H9 (cell line): Measurements from ENCODE around the gene TMCC1. TPM values are rescaled to one million over a fixed set of nuclear protein-coding genes. Genes with fewer than 3 reads are reported as not detected.

ENCODE experiments used
- DNase-seq: peaks from one replicate; pipeline ENCODE4 v3.0.0-alpha.2; 2017
- H2AFZ ChIP-seq: one replicate; pipeline ENCODE4 v1.6.1; 2013; ENCODE audit warnings: mild to moderate bottlenecking, low read length, control low read depth, moderate library complexity
- H2AK5ac ChIP-seq: 2 replicates; pipeline ENCODE4 v1.6.1; 2013; ENCODE audit warnings: low read length, control low read depth, mixed read lengths; ENCODE audit not compliant: insufficient read length
- H2BK120ac ChIP-seq: one replicate; pipeline ENCODE4 v1.6.1; 2013; ENCODE audit warnings: low read depth, mild to moderate bottlenecking, low read length, control low read depth, inconsistent platforms; ENCODE audit not compliant: poor library complexity, severe bottlenecking
- H2BK12ac ChIP-seq: 2 replicates; pipeline ENCODE4 v1.6.1; 2013; ENCODE audit warnings: low read length, control low read depth, mixed read lengths, low read depth; ENCODE audit not compliant: insufficient read length
- H2BK15ac ChIP-seq: 2 replicates; pipeline ENCODE4 v1.6.1; 2013; ENCODE audit warnings: low read depth, low read length, control low read depth
- H2BK20ac ChIP-seq: one replicate; pipeline ENCODE4 v1.6.1; 2013; ENCODE audit warnings: low read depth, mild to moderate bottlenecking, low read length, control low read depth, inconsistent platforms; ENCODE audit not compliant: poor library complexity, severe bottlenecking
- H2BK5ac ChIP-seq: 2 replicates; pipeline ENCODE4 v1.6.1; 2013; ENCODE audit warnings: low read length, control low read depth, mixed read lengths; ENCODE audit not compliant: insufficient read length
- H3K14ac ChIP-seq: 2 replicates; pipeline ENCODE4 v1.6.1; 2013; ENCODE audit warnings: low read length, control low read depth; ENCODE audit not compliant: insufficient read depth
- H3K18ac ChIP-seq: 2 replicates; pipeline ENCODE4 v1.6.1; 2013; ENCODE audit warnings: low read depth, mild to moderate bottlenecking, mixed read lengths, low read length, control low read depth; ENCODE audit not compliant: insufficient read length
- H3K23ac ChIP-seq: 2 replicates; pipeline ENCODE4 v1.6.1; 2013; ENCODE audit warnings: low read length, control low read depth, mixed read lengths, low read depth; ENCODE audit not compliant: insufficient read length
- H3K23me2 ChIP-seq: 2 replicates; pipeline ENCODE4 v1.6.1; 2013; ENCODE audit warnings: low read depth, mild to moderate bottlenecking, mixed read lengths, low read length, control low read depth; ENCODE audit not compliant: insufficient read length, poor library complexity, severe bottlenecking
- H3K27ac ChIP-seq: 2 replicates; pipeline ENCODE4 v1.5.1; 2013; ENCODE audit warnings: low read length, control low read depth, mixed read lengths, low read depth; ENCODE audit not compliant: insufficient read length
- H3K27me3 ChIP-seq: 2 replicates; pipeline ENCODE4 v1.6.1; 2013; ENCODE audit warnings: low read length, control low read depth, inconsistent platforms; ENCODE audit not compliant: insufficient read depth
- H3K4ac ChIP-seq: 2 replicates; pipeline ENCODE4 v1.6.1; 2013; ENCODE audit warnings: low read depth, mild to moderate bottlenecking, control low read depth, inconsistent platforms, low read length, moderate library complexity
- H3K4me1 ChIP-seq: 2 replicates; pipeline ENCODE4 v1.6.1; 2013; ENCODE audit warnings: low read length, control low read depth, inconsistent platforms; ENCODE audit not compliant: insufficient read depth
- H3K4me2 ChIP-seq: 2 replicates; pipeline ENCODE4 v1.6.1; 2013; ENCODE audit warnings: low read length, control low read depth, mixed read lengths; ENCODE audit not compliant: insufficient read length, insufficient read depth
- H3K56ac ChIP-seq: 2 replicates; pipeline ENCODE4 v1.6.1; 2013; ENCODE audit warnings: low read depth, mild to moderate bottlenecking, mixed read lengths, low read length, control low read depth; ENCODE audit not compliant: insufficient read length
- H3K79me1 ChIP-seq: 2 replicates; pipeline ENCODE4 v1.6.1; 2013; ENCODE audit warnings: low read depth, mild to moderate bottlenecking, moderate library complexity, low read length, control low read depth, inconsistent platforms; ENCODE audit not compliant: insufficient read depth, poor library complexity, severe bottlenecking
- H3K79me2 ChIP-seq: 2 replicates; pipeline ENCODE4 v1.6.1; 2013; ENCODE audit warnings: low read length, control low read depth, inconsistent platforms; ENCODE audit not compliant: insufficient read depth
- H3K9ac ChIP-seq: 2 replicates; pipeline ENCODE4 v1.6.1; 2013; ENCODE audit warnings: low read length, control low read depth, mixed read lengths; ENCODE audit not compliant: insufficient read length; ENCODE audit errors: extremely low read depth
- H3K9me3 ChIP-seq: one replicate; pipeline ENCODE4 v1.6.1; 2013; ENCODE audit warnings: low read depth, low read length, inconsistent platforms; ENCODE audit not compliant: control insufficient read depth
- H3T11ph ChIP-seq: one replicate; pipeline ENCODE4 v1.6.1; 2013; ENCODE audit warnings: mild to moderate bottlenecking, low read length, control low read depth, inconsistent platforms
- H4K20me1 ChIP-seq: one replicate; pipeline ENCODE4 v1.6.1; 2013; ENCODE audit not compliant: control insufficient read depth, insufficient read length, insufficient read depth
- H4K5ac ChIP-seq: 2 replicates; pipeline ENCODE4 v1.6.1; 2013; ENCODE audit warnings: low read depth, mild to moderate bottlenecking, mixed read lengths, low read length, control low read depth; ENCODE audit not compliant: insufficient read length
- H4K8ac ChIP-seq: replicated peaks from 2 replicates; pipeline ENCODE4 v1.6.1; 2013; ENCODE audit warnings: low read length, control low read depth, mixed read lengths, low read depth; ENCODE audit not compliant: insufficient read length
- H4K91ac ChIP-seq: 2 replicates; pipeline ENCODE4 v1.6.1; 2013; ENCODE audit warnings: low read depth, mild to moderate bottlenecking, moderate library complexity, mixed read lengths, low read length, control low read depth; ENCODE audit not compliant: insufficient read length
- H3K27ac Mint-ChIP-seq, 3 experiments: 2 replicates in 2 of 3; 3 replicates in 1 of 3; pipeline ENCODE4 v1.8.0; 2020 to 2021; ENCODE audit warnings: mixed read lengths in 3 of 3, mild to moderate bottlenecking in 1 of 3, moderate library complexity in 1 of 3
- H3K27me3 Mint-ChIP-seq: 2 replicates; pipeline ENCODE4 v1.8.0; 2021; ENCODE audit warnings: low read depth, mild to moderate bottlenecking, moderate library complexity, mixed read lengths
- H3K36me3 Mint-ChIP-seq, 3 experiments: 2 replicates in 2 of 3; 3 replicates in 1 of 3; pipeline ENCODE4 v1.8.0; 2020 to 2021; ENCODE audit warnings: low read depth in 3 of 3, mixed read lengths in 3 of 3; ENCODE audit not compliant: insufficient read depth in 1 of 3
- H3K4me1 Mint-ChIP-seq, 2 experiments: 2 replicates each; pipeline ENCODE4 v1.8.0; 2020; ENCODE audit warnings: mixed read lengths in 2 of 2
- H3K4me3 Mint-ChIP-seq, 2 experiments: 2 replicates in 1 of 2; 3 replicates in 1 of 2; pipeline ENCODE4 v1.8.0; 2020 to 2021; ENCODE audit warnings: mild to moderate bottlenecking in 2 of 2, mixed read lengths in 2 of 2, moderate library complexity in 1 of 2
- H3K9me3 Mint-ChIP-seq, 2 experiments: 2 replicates in 1 of 2; 3 replicates in 1 of 2; pipeline ENCODE4 v1.8.0; 2020; ENCODE audit warnings: mild to moderate bottlenecking in 2 of 2, mixed read lengths in 2 of 2, moderate library complexity in 1 of 2
- CTCF ChIP-seq: fragments of 200-600 bp; sonication (generic); conservative IDR thresholded peaks from 3 replicates; pipeline ENCODE4 v1.8.0; 2021; ENCODE audit warnings: antibody characterized with exemption, mild to moderate bottlenecking
- WGBS: extraction: QIAGEN DNeasy Blood & Tissue Kit; methylation state at CpG from one replicate; pipeline ENCODE4 v1.1.7; 2013; ENCODE audit warnings: missing lambda C conversion rate, low lambda C conversion rate, mixed read lengths; ENCODE audit not compliant: insufficient read length; ENCODE audit errors: extremely low coverage; 5-methylcytosine and 5-hydroxymethylcytosine counted together
- total RNA-seq: library from RNA; stranded (reverse); gene quantifications from 2 replicates; pipeline ENCODE4 v1.2.1, GENCODE V29; 2021

TMCC1 gene
- total RNA-seq, 1 experiment from 2014 or later, result 24.4 TPM

- Mint-ChIP-seq H3K4me1 (peaks cover 34 to 35% of the 10 kb centered on the region in 2 experiments), H3K4me3 (peak overlapping the region; percentile 63 to 74; a peak in 4 of 5 replicates), H3K27me3 (no peaks in the 10 kb centered on the region; the same call in 1 of the 2 replicates), H3K27ac (peak overlapping the region; percentile 65 to 92 (median 83); a peak in 3 of 7 replicates), H3K36me3 (no peaks in the 10 kb centered on the region; a peak in 1 of 7 replicates), H3K9me3 (no peaks in the 10 kb centered on the region)
- no peak overlapping the region for H2BK5ac ChIP-seq
- no peak overlapping the region for H2AK5ac ChIP-seq
- DNase-seq, result peak; percentile 38
- no peaks in the 10 kb centered on the region for H3K27me3 ChIP-seq
- H2BK20ac ChIP-seq, result no peak overlapping the region
- no peak overlapping the region for H3K4ac ChIP-seq
- H3K4me1 ChIP-seq, result peaks cover 2% of the 10 kb centered on the region
- no peak overlapping the region for H4K8ac ChIP-seq
- no peak overlapping the region for H2BK12ac ChIP-seq
- H3K79me2 ChIP-seq, result no peaks in the 10 kb centered on the region
- H3K56ac ChIP-seq, result no peak overlapping the region
- H3K23me2 ChIP-seq, result no peaks in the 10 kb centered on the region
- no peak overlapping the region for H2BK120ac ChIP-seq
- H3K14ac ChIP-seq, result no peak overlapping the region
- WGBS, result no CpG with 5 or more reads among the region's 2 CpGs
- H3K79me1 ChIP-seq, result no peaks in the 10 kb centered on the region
- peak overlapping the region; percentile 48 for H3K4me2 ChIP-seq
- H3K9ac ChIP-seq, result no peak overlapping the region
- H3T11ph ChIP-seq, result no peak overlapping the region
- H4K91ac ChIP-seq, result no peak overlapping the region
- H4K5ac ChIP-seq, result no peak overlapping the region
- H3K23ac ChIP-seq, result no peak overlapping the region
- TF ChIP-seq CTCF, result no peak
- no peaks in the 10 kb centered on the region for H4K20me1 ChIP-seq
- H3K9me3 ChIP-seq, result no peaks in the 10 kb centered on the region
- no peak overlapping the region for H2AFZ ChIP-seq
- H2BK15ac ChIP-seq, result no peak overlapping the region
- H3K18ac ChIP-seq, result no peak overlapping the region
- no peak overlapping the region for H3K27ac ChIP-seq
Measured at GRCh38 chr3:129793942-129794310, 99.6 kb downstream of the TMCC1 start.
